HG02884 (cell line): Measurements from ENCODE around the gene TBC1D4.
A peak's percentile ranks its signal among the peaks of the same experiment; 100 is the strongest.

ENCODE experiments used
- ATAC-seq: cut with Tn5 transposase; IDR thresholded peaks from one replicate; pipeline ENCODE4 v1.9.1; 2021; ENCODE audit warnings: mild to moderate bottlenecking, moderate library complexity; ENCODE audit not compliant: unreplicated experiment

Gene TBC1D4

GRCh38 chr13:75395901-75396300 lies 86.1 kb downstream of the TBC1D4 start:
- no peak for ATAC-seq

GRCh38 chr13:75395066-75395465 lies 86.9 kb downstream of the TBC1D4 start:
- ATAC-seq, result peak; percentile 54

GRCh38 chr13:75393839-75394520 lies 88.0 kb downstream of the TBC1D4 start:
- no peak for ATAC-seq

GRCh38 chr13:75391432-75392100 lies 90.4 kb downstream of the TBC1D4 start:
- peak; percentile 39 for ATAC-seq

- no peak for ATAC-seq
Observed at GRCh38 chr13:75390229-75390628, 91.7 kb downstream of the TBC1D4 start.

GRCh38 chr13:75385708-75386083 lies 96.3 kb downstream of the TBC1D4 start:
- no peak for ATAC-seq

- peak; percentile 36 for ATAC-seq
Observed at GRCh38 chr13:75384879-75385707, 96.9 kb downstream of the TBC1D4 start.

GRCh38 chr13:75383064-75383715 lies 98.8 kb downstream of the TBC1D4 start:
- ATAC-seq, result no peak

GRCh38 chr13:75378301-75378700 lies 103.7 kb downstream of the TBC1D4 start:
- ATAC-seq, result no peak

GRCh38 chr13:75376792-75377402 lies 105.1 kb downstream of the TBC1D4 start:
- ATAC-seq, result no peak

GRCh38 chr13:75375329-75375728 lies 106.6 kb downstream of the TBC1D4 start:
- ATAC-seq, result no peak

- no peak for ATAC-seq
Observed at GRCh38 chr13:75373988-75374387, 108.0 kb downstream of the TBC1D4 start.

GRCh38 chr13:75372923-75373841 lies 108.8 kb downstream of the TBC1D4 start:
- no peak for ATAC-seq

- peak; percentile 56 for ATAC-seq
Observed at GRCh38 chr13:75372517-75372916, 109.5 kb downstream of the TBC1D4 start.

GRCh38 chr13:75371203-75371602 lies 110.8 kb downstream of the TBC1D4 start:
- ATAC-seq, result no peak

- no peak for ATAC-seq
Observed at GRCh38 chr13:75370774-75371173, 111.2 kb downstream of the TBC1D4 start.

- ATAC-seq, result no peak
Observed at GRCh38 chr13:75369981-75370380, 112.0 kb downstream of the TBC1D4 start.

- ATAC-seq, result peak; percentile 25
Observed at GRCh38 chr13:75368167-75368566, 113.8 kb downstream of the TBC1D4 start.

GRCh38 chr13:75366380-75367280 lies 115.3 kb downstream of the TBC1D4 start:
- ATAC-seq, result no peak
